GM18508 (cell line): ENCODE data around the gene FAM217B.
A peak's percentile ranks its signal among the peaks of the same experiment; 100 is the strongest.

Experiments
- ATAC-seq: cut with Tn5 transposase; IDR thresholded peaks from one replicate; pipeline ENCODE4 v1.9.1; 2021; ENCODE audit warnings: moderate number of reproducible peaks; ENCODE audit not compliant: insufficient read depth, unreplicated experiment

Gene FAM217B, protein sequence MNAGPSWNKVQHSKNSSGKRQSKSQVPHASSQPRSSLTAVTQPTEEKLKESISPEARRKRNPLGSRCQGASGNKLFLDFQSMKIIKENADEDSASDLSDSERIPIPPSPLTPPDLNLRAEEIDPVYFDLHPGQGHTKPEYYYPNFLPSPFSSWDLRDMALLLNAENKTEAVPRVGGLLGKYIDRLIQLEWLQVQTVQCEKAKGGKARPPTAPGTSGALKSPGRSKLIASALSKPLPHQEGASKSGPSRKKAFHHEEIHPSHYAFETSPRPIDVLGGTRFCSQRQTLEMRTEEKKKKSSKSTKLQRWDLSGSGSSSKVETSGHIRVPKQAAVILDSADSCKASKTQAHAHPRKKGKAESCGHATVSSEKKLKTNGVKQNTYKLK

DNA sequence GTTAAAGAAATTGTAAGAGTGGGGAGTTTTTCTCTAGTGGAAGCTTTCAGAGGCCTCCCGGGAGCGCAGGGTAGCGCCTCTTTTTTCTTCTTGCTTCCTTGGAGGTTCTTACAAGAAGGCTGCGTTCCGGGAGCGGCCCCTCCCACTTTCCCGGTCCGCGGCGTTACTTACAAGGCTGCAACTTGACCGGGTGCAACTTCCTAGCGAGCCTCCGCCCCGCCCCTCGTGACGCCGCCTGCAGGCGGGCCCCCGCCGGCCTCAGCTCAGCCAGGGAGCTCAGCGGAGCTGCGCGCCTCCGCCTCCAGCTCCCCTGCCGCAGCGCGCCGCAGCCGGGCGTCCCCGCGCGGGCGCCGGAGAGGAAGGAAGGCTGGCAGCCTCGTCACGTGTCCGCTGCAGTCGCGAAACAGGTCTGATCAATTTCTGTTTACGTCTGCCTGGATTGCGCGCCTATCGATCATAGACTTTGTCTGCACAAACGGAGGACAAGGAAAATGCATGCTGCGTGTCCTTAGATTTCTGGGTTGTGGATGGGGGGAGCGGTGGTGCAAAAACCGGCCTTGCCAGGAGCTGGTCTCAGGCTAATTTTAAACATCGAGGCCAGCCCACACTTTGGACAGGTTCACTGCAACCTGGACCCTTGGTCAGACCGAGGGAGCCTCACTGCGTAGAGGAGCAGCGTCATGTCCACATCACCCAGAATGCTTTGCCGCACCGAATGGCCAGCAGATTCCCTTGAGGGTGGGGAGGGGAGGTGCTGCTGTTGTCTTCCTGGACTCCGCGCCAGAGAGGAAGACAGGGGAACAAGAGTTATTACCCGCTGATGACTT, at the start of gene FAM217B, which contains the start of gene PPP1R3D:
Gene FAM217B, plus strand, starts transcription at position 261 of the 827 bp plus-strand sequence. CDS start 3,555 bp downstream, outside the sequence.
Gene PPP1R3D, minus strand, starts transcription at position 177 of the 827 bp plus-strand sequence. CDS start 374 bp downstream, outside the sequence.
- ATAC-seq: peak; percentile 65

DNA sequence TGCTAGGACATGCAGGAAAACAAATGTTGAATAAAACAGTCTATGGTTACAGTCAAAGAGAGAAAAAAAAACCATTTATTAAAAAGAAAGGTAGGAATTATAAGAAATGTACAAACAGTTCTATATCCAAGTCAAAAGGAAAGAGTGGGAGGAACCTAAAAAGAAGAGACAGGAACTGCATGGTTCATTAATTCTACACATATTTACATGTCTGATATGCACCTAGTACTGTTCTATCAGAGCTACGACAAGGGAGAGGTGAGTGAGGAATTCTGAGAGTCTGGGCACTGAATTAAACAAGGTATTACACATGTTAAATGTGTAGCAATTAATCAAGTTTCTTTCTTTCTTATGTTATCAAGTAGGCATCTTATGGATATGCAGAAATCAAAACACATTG, 48.6 kb upstream of the FAM217B start:
- ATAC-seq: no peak

DNA sequence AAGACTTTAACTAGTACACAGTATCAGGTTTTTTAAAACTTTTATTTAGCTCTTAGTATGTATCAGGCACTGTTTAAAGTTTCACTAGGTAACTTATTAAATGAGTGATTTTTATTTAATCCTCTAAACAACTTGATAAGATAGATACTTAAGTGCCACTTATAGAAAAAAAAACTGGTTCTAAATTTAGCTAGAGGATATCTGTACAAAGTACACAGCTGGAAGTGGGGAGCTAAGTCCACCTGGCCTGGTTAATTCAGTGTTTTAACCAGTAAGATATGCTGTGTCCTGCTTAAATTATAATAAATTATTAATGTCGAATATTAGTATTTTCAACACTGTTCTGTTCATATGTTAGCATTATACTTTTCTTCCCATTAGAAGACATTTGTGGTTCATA, 44.3 kb upstream of the FAM217B start:
- ATAC-seq: no peak

DNA sequence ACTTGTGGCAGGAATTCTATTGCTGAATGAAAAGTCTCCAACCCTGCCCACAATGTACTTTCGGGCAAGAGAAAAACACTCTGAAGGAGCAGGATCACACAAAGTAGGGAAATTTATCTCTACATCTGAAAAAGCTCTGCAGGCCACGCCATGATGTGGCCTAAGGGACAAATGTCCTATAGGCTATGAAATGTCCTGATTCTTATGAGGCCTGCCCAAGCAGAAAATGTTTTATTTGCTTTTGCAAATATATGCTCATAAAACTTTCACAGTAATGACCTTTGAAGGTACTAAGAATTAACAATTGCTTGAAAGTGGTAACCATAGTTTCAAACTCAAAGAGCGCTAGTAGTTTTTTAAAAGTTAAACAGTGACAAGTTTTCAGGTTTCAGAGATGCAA, 37.7 kb upstream of the FAM217B start:
- no peak for ATAC-seq

DNA sequence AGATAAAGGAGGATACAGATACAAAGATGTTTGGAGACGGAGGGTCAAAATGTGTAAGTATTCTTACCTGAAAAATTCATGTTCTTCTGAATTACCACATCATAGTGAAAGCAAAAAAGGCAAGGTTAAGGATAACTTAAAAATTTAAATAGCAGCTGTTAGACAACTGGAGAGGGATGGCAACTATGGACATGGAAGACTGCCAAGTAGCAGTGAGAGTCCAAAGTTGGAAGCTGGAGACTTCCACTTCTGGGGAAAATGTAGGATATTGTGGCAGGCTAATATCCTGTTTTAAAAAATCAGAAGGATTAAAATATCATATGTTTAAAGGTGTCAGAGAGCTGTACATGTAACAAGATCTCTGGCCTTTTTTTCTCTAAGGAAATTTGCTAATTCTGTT, 36.6 kb upstream of the FAM217B start:
- ATAC-seq: no peak

DNA sequence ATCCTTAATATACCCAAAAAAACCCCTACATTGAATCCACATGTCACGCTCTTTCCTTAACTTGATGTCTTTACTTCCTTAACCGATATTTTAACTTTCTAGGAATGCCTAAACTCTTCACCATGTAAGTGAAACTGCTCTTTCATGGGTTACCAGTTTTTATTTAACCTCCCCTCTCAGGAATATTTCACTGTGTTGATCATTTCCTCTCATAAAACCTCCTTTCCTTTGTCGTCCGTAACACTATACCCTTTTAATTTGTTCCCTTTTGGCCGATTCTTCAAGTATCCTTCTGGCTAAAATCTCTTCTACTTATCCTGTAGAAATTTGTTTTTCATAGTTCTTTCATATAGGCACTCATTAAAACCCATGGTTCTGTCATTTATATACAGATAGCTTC, 31.3 kb upstream of the FAM217B start:
- ATAC-seq: no peak

DNA sequence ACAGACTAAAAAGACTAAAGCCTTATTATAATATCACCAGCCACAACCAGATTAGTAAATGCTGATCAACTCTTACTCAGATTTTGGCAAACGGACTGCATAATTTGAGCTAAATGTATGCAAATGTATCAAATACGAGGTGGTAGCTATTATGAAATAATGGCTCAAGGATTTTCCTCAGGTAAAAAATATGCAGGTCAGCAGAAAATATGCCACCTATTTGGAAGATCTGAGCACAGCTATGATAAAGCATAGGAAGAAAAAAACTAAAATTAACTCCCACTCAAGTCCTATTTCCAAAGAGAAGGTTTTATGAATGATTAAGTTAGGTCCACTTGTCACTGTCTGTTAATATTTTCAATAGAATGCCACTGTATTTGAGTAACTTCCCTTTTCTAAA, 29.1 kb upstream of the FAM217B start:
- ATAC-seq: no peak

DNA sequence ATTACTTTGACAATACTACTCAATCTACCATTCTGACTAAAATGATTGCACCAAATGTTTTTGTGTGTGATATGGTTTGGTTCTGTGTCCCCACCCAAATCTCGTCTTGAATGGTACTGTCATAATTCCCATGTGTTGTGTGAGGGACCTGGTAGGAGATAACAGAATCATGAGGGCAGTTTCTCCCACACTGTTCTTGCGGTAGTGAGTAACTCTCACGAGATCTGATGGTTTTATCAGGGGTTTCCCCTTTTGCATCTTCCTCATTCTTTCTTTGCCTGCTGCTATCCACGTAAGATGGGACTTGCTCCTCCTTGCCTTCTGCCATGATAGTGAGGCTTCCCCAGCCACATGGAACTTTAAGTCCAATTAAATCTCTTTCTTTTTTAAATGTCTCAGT, 27.6 kb upstream of the FAM217B start:
- no peak for ATAC-seq

DNA sequence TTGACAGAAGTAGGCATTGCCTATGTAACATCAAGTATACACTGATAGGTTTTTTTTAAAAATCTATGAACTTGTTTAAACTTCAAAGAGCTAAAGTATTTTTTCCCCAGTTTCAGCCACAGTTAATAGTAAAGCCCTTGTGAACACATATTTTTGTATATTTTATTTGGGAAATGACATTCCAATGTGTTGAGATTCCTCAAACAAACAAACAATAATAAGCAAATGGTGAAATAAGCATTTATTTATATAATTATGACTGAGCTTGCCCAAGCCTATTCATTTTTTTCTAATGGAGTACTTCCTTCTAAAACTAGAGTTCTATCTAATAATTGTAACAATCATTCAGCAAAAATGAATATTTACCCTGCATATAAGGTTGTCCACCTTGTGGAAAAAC, 19.2 kb upstream of the FAM217B start:
- ATAC-seq: no peak

DNA sequence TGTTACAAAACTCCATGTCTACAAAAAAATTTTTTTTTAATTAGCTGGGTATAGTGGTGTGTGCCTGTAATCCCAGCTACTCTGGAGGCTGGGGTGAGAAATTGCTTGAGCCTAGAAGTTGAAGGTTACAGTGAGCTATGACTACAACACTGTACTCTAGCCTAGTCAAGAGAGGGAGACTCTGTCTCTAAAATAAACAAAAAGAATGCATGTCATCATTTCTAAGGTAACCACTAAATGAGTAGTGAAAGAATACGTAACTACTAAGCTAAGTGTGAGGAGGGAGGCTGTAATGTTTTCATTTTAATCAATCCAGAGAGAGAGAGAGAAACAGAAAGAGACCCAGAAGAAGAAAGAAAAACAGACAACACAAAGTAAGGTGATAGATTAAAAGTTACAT, 16.7 kb upstream of the FAM217B start:
- no peak for ATAC-seq

DNA sequence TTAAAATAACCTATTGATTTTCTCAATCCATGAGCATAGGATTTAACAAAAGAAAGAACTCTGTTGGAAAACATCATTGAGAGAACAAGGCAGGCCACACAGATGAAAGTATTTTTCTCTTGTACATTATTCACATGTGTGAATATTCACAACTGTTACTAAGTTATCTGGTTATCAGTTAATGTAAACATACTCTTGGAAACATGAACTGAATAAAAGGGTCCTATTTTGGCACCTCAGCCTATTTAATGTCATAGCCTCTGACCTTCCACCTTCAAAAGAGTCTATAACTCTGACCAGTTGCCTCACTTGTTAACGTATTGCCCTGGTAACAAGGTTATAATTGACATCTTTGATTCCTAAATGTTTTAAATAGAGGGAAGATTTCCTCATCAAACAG, 14.8 kb upstream of the FAM217B start:
- no peak for ATAC-seq

DNA sequence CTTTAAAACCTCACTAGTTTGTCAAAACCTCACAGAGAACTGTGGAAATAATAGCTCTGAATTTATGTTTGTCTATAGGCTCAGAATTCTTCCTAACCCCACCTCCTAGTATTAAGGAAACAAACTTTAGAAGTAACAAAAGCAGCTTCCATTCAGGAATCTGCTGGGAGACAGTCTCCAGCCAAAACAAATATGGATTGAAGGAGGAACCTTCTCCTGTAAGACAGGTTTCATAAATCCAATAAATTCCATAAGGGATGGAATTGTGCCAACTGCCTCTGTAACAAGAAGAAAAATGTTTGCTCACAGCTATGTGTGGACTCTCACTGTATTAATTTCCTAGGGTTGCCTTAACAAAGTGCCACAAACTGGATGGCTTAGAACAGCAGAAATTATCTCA, 14.3 kb upstream of the FAM217B start:
- no peak for ATAC-seq

DNA sequence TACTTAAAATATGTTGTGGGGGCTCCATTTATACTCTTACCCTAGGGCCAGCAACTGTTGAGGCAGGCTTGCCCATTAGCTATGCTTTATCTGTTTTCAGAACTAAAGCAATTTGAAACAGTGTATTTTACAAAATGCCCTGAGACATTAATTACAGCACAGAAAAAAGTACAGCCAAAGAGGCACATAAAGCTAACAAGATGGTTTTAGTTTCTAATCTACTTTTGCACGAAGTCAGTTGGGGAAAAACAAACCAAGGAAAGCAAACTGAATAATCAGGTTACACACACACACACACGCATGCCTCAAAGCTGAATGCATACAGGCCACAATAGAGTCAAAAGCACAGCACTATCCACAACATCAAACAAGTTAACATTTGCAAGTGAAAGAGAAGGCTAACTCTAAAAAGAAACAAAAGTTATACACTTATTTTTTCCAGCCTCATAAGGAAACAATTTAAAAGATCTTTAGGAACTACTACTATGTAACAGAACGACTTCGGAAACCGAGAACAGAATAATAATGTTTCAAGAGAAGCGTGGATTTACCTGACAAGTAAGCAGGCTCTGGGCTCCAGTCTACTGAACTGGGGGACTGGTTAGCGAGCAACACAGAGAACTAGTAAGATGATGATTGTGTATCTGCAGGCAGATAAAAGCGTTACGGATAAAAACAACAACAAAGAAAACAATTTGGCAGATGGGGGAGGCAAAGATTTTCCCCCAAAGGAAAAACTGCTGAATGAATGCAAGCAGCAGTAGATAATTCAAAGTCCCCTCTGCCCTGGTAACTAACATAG, 8.5 kb upstream of the FAM217B start:
- ATAC-seq: no peak

DNA sequence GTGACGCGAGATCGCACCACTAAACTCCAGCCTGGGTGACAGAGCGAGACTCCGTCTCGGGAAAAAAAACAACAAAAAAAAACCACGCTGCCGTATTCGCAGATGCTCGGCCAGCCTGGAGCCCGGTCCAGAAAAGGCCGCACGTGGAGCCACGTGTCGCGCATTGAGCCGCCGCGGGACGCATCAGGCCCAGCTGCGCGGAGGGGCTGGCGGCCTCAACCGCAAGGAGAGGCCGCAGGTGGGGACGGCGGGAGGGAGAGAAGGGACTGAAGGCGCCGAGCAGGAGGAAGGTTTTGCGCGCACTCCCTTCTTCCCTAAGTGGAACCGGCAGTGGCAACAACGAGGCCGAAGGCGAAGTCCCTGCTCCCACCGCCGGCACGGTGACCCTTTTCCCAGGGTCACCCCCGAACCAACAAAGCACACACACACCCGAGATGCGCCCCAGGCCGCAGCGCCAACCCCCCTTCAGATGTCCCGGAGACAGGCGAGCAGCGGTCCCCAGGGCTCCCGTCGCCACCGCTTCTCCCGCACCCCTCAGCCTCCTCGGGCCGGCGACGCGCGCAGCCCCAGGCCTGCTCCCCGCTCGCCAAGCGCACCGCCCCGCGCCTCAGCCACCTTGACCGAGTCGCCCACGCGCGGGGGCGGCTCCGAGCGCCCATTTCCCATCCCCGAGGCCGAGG, 7.4 kb upstream of the FAM217B start:
- no peak for ATAC-seq

DNA sequence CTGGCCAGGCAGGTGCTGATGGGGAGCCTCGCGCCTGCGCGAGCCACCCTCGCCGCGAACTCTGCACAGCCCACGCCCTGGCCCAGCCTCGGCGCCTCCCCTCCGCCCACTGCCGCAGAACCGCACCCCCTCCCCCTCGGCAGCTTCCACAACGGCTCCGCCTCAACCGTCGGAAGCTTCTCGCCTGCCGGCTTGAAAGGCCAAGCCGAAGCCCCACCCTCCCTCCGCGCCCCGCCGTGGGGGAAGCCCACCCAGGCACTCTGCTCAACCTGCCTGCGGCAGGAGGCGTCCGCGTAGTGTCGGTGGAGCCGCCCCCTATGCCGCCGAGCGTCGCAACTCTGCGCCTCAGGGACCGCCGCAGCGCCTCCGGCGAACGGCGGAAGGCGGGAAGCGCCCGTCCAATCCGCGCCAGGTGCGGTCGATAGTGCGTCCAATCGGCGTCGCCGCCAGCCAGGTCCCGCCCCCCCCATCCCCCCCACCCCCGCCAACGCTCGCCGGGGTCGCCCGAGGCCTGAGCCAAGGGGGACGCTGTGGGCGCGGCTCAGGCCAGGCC, 6.8 kb upstream of the FAM217B start, which contains the start of gene SYCP2:
Gene SYCP2, minus strand, starts transcription at position 342 of the 553 bp plus-strand sequence. CDS start 11,224 bp downstream, outside the sequence.
- no peak for ATAC-seq

DNA sequence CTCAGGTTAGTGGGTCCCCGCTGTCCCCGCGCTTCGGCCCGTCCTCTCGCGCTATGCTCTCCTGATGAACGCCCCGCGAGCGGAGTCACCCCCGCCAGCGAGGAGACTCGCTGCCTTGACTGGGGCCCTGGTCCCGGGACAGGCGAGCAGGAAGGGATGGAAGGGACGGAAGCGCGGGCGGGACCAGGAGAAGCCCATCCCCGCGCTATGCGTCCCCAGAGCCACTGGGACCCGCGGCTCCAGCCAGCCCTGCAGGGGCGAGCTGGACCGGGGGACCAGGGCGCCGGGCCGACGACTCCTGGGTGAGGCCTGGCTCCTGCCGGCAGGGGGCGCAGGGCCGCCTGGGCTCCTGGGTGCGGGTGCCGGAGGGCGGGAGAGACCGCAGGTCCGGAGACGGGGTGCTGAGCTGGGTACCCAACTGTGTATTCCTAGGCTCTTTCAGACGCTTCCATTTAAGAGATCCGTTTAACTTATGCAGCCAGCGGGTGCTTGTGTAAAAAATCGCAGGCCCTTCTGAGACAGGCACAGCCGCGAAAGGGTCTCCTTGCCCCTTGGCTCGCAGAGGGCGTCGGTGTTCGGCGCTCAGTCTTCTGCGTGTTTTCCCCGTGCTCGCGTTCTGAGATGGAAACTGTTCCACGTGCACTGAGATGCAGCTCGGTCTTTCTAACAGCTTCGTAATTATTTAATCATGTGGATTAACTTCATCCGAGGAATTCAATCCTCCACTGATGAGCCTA, 6.2 kb upstream of the FAM217B start:
- no peak for ATAC-seq

DNA sequence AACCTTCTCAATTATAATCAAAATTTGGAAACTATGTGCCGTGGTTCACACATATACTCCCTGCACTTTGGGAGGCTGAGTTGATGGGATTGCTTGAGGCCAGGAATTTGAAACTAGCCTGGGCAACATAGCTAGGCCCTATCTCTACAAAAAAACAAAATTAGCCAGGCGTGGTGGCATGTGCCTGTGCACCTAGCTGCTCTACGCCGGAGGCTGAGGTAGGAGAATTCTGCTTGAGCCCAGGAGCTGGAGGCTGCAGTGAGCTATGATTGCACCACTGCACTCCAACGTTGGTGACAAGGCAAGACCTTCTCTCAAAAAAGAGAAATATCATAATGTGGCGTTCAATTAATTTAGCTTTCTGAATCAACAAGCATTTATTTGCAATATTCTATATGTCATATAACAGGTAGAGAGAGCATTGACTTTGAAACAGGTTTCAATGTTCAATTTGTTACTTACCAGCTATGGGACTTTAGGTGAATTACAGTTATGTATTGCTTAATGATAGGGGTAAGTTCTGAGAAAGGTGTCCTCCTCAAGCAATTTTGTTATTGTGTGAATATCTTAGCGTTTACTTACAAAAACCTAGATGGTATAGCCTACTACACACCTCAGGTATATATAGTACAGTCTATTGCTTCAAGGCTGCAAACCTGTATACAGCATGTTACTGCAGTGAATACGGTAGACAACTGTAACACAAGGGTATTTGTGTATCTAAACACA, 4.6 kb upstream of the FAM217B start:
- ATAC-seq: no peak

DNA sequence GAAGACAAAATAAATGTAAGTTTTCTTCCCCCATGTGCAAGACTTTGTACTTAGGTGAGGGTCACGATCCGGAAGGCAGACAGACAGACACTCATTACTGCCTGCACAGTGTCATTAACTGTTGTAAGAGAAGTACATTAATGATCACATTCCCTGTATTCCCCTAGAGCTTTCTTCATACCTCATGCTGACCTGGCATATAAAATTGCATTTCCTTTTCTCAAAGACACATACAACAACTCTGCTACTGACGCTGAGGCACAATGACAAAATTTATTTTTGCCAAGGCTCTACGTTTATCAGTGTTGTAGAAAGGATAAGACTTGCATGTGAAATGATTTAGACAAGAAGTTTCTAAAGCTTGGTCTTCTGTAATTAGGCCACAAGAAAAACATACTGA, 3.8 kb upstream of the FAM217B start:
- no peak for ATAC-seq
